GM21786 (cell line): ENCODE data around the gene CHRFAM7A.
"Not testable (repeated sequence)": the region's sequence is repeated elsewhere in the genome, so short reads cannot be mapped to it uniquely, and the experiment has no call there.

Experiments used
- ATAC-seq: cut with Tn5 transposase; IDR thresholded peaks from one replicate; pipeline ENCODE4 v1.9.1; 2021; ENCODE audit not compliant: unreplicated experiment

CHRFAM7A gene

DNA sequence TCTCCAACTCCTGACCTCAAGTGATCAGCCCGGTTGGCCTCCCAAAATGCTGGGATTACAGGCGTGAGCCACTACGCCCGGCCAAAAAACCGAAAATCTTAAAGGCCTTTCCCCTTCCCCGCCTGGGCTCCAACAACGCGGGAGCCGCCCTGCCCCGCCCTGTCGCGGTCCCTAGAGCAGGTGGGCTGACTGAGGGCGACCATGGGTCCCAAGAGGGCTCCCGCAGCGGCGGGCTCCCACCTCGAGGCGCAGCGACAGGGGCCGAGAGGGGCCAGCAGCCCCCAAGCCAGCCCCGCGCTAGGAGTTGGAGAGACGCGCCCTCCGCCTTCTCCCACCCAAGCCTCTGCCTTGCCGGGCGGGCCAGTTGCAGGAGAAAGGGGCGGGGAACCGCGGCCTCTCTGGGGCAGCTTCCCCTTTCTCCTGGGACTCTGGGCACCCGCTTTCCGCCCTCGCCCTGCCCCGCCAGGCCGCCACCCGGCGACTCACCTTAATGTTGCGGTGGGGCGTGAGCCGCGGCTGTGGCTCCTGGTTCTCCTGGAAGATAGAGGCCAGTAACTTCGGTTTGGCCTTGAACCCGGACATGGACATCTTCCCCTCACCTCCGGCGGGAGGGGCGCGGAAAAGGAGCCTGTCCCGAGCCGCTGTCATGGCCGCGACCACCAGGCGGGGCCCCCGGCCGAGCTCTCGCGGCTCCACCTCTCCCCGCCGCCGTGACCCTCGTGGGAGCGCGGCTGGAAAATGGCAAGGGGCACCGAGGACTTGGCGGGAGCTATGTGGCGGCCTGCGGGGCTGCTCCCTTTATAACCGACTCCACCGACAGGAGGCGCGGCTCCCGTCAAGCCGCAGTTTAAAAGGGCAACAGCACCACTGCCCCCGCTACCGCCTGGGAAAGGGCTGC lies at the start of gene CHRFAM7A:
Gene CHRFAM7A, minus strand, starts transcription at position 775 of the 898 bp plus-strand sequence. CDS start 10,189 bp downstream, outside the sequence.
- ATAC-seq: not testable (repeated sequence)

DNA sequence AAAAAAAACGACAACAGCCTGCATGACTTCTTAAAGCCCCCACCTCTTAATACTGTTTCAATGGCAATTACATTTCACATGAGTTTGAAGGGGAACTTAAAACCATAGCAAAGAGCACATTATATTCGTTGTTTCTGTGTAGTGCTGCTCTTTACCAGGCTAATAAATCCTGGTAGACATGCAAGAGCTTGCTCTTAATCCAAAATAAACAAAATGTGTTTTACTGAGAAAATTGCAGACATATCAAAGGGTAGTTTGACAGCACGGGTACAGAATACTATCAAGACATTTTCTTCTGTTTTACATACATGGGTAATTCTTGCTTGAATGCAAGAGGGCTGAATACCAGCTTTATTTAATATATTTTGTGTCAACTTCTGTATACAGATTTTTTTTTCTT lies 45.0 kb upstream of the CHRFAM7A start:
- ATAC-seq: not testable (repeated sequence)

DNA sequence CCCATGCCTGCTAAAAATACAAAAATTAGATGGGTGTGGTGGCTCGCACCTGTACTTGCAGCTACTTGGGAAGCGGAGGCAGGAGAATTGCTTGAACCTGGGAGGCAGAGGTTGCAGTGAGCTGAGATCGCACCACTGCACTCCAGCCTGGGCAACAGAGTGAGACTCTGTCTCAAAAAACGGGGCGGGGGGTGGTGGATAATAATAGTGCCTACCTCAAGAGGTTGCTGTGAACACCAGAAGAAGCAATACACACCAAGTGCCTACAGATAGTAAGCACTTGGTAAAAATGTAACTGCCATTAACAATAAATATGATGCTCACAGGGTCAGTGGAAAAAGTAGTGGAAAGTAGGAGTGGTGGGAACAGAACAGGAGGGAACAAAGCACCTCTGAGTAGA lies 42.5 kb upstream of the CHRFAM7A start:
- ATAC-seq: not testable (repeated sequence)

DNA sequence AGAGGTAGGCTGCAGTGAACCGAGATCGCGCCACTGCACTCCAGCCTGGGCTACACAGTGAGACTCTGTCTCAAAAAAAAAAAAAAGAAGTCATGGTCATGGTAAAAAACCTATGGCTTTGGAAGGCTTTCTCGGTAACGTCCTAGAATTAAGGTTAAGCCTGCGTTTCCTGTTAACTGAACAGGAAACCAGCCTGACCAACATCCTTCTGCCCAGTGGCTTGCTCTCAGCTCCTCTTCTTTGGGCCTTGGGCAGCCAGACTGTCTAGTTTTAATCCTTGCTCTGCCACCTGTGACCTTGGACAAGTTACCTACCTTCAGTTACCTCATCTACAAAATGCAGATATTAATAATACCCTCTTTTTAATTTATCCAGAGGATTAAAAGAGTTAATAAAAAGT lies 27.4 kb upstream of the CHRFAM7A start:
- not testable (repeated sequence) for ATAC-seq

DNA sequence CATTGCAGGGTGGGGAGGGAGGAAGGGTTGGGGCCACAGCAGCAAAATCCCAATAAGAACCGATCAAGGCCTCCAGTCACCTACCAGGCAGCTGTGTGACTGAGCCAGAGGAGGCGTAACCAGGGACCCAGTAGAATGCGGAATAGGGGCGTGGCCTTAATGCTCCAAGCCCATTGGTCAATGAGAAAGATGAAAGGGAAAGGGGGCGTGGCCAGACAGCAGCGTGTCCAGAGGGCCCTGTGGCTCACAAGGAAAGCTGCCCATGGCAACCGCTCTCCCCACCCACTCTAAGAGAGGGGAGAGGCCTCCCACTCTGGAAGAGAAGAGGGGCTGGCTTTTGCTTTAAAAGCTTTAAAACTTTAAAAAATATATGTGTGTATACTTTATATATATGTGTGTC lies 20.8 kb upstream of the CHRFAM7A start, which contains the start of gene GOLGA8R:
Gene GOLGA8R, minus strand, starts transcription at position 101 of the 400 bp plus-strand sequence. Its CDS starts 98 bp downstream, at position 3.
- ATAC-seq: not testable (repeated sequence)

DNA sequence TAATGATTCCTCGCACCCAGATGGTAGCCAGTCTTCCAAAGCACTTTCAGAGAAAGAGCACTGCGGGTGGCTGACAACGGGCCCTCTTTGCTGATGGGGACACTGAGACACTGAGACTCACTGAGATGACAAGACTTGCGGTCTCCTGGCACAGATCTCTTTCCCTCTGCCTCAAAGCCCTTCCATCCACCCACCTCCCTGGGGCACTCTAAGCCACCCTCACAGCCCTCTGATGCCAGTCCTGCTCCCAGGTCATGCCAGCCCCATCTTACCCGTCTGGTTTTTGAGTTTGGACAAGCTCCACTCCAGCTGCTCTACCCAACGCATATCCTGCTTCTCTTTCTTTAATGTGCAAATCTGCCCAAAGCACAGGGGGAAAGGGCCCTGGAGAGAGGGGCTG lies 14.3 kb upstream of the CHRFAM7A start:
- ATAC-seq: not testable (repeated sequence)

DNA sequence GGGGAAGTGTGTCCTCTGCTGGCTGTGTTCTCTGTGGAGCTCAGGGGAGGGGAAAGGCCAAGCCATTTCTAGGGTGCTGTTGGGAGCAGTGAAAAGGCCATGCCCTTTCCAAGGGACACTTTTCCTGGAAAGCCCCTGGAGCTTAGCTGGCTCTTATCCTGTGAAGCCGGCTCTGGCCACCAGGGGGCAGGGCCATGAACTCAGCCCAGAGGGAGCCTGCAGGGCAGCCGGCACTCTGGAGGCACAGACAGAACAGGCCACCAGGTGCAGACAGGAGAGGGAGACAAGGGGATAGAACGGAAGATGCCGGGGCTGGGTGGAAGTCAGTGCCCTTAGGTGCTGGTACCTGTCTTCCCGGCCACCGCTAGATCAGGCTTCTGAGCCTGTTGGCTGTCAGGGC lies 5.6 kb upstream of the CHRFAM7A start:
- ATAC-seq: not testable (repeated sequence)

DNA sequence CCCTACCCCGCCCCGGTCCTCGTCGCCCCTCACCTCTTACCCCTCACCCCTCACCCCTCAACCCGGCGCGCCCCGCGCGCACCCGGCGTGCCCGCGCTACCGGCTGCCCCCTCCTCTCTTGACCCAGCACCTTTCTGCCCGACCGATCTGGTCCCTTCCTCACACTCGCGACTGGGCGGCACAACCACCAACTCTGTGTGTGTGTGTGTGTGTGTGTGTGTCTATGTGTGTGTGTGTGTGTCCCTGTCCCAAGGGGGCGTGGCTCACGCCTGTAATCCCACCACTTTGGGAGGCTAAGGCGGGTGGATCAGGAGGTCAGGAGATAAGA lies 288 bp upstream of the CHRFAM7A start:
- not testable (repeated sequence) for ATAC-seq

DNA sequence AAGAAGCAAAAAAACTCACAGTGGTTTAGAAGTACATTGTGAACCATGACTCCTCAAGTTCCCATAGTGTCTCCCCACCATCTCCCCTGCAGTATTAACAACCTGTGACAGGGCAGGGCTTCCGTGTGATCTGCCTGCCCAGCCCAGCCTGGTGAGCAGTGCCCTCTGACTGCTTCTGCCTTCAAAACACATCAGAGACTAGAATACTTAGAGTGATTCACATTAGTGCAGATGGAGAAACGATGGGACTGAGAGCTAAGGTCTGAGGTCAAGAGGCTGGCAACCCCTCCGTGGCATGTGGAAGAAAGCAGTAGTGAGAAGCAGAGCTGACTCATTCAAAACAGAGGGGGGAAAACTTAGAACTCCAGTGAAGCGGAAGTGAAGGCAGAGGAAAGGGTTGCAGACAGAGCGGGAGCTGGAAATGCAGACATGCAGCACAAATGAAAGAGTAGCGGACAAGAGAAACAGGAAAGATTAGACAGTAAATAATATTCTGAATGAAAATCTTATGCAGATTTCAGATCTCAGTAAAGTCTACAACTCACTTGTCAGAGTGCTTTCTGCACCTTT lies 6.9 kb downstream of the CHRFAM7A start:
- not testable (repeated sequence) for ATAC-seq

DNA sequence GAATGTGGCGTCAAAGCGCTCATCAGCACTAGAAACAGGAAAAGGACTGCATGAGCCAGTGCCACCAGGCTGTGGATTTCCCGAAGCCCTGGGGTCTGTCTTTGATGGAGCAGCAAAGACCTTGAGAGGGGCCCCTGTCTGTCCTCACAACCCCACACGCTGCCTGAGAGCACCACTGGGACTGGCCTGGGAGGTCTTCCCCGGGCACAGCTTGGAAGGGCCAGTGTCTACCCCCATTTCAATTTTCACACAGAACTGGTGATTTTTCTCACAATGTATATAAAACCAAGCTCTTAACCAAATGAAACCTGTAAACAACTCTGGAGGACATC lies 16.3 kb downstream of the CHRFAM7A start:
- not testable (repeated sequence) for ATAC-seq

DNA sequence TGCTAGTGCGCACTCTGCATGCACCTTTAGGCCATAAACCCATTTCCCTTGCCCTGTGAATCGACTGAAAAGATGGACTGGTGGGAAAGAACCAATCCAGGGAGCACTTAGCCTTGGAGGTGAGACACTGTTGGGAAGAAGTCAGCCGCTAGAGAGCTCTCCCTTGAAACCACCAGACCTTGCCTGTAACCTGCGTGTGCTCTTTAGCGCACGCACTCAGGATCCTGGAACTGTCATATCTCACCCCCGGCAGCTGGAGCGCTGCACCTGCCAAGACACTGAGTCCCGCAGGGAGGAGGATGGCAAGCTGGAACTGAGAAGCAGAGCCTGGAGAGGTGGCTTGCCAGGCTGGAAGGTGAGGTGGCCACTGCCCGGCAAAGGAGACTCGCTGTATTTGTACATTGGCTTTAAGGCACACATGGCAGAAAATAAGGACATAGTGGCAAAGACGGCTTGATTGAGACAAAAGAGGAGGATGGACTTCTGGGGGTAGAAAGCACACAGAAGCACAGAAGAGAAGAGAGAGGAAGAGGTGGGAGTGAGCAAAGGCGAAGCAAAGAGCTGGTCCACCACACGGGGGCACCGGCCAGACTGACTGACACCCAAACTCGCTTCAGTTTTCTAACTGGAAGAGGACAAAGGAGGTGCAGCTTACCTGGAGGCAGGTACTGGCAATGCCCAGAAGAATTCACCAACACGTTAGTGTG lies 16.8 kb downstream of the CHRFAM7A start:
- not testable (repeated sequence) for ATAC-seq

DNA sequence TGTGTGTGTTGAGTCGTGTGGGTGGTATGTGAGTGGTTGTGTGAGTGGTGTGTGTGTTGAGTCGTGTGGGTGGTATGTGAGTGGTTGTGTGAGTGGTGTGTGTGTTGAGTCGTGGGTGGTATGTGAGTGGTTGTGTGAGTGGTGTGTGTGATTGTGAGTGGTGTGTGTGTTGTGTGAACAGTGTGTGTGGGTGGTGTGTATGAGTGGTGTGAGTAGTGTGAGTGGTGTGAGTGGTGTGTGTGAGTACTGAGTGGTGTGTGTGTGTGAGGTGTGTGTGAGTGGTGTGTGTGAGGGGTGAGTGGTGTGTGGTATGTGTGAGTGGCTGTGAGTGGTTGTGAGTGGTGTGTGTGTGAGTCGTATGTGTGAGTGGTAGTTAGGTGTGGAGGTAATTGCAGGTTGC lies 17.5 kb downstream of the CHRFAM7A start:
- not testable (repeated sequence) for ATAC-seq

DNA sequence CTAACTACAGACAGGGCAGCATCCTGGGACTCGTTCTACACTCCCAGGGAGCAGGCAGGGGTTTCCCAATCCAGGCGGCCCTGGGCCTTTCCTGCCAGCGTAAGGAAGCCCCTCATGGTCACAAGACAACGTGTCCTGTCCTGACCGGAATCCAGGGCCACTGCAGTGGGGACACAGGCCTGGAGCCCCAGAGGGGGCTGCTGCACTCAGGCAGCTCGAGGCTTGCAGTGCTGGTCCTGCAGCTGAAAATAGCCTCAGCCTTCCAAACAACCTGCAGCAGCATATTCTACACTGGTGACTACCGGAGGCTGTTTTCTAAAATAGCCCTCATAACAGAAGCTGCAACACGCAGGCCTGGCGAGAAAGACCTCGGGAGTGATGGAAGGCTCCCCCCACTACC lies 18.5 kb downstream of the CHRFAM7A start:
- not testable (repeated sequence) for ATAC-seq

DNA sequence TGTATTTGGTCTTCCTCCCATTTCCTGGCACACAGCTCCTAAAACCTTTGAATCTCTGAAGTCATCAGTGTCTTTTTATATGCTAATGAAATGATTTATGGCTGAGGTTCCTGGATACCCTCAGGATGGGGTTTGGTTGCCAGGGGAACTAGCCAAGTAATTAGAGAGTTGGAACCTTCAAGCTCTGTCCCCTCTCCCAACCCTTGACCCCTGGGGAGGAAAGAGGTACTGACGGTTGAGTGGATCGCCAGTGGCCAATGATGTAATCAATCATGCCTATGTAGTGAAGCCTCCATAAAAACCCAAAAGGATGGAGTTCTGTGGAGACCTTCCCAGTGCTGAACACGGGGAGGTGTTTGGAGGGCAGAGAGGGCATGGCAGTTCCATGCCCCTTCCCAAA lies 25.1 kb downstream of the CHRFAM7A start:
- ATAC-seq: not testable (repeated sequence)

DNA sequence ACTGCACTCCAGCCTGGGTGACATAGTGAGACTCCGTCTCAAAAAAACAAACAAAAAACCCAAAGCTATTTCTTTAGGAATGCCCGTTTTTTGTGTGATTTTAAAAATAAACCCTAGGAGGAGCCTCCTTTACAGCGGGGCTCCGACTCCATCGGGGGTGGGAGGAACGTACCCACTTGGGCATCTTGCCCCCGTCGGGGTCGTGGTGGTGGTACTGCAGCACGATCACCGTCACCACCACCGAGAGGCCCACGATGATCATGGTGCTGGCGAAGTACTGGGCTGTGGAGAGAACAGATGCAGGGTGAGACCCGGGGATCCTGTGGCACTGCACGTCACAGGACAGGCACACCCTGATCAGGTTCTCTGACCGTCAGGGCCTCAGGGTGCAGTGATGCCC lies 26.1 kb downstream of the CHRFAM7A start:
- not testable (repeated sequence) for ATAC-seq

DNA sequence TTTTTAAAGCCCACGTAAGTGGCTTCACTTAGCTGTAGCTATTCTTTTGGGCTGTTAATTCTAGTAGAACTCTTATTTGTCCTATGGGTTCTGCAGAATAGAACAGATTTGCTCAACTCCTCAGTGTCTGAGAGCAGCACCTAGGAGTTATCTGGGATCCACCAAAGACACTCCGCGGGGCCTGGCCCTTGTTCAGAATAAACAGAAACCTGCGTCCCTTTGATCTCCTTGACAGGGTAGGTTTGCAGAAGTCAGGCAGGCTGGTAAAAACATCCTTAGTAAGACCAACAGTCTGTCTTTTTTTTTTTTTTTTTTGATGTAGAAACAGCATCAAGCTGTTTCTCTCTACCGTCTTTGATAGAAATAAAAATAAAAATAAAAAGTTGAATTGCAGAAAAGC lies 31.9 kb downstream of the CHRFAM7A start:
- ATAC-seq: not testable (repeated sequence)

DNA sequence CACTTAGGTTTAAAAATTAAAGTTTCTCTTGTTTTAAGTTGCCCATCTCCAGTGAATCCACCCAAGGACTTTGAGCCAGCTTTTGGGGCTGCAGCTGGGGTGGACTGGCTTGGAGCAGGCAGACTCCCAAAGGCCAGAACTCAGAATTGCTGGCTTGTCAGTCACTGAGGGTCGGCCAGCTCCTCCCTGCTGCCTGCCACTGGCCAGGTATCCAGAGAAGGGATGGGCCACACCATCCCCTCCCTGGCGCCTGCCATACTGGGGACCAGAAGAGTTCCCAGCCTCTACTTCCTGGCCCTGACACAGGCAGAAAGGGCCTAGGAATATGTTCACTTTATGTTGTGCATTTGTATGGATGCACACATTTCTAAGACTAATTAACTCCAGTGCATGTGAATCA lies 32.4 kb downstream of the CHRFAM7A start:
- ATAC-seq: not testable (repeated sequence)

DNA sequence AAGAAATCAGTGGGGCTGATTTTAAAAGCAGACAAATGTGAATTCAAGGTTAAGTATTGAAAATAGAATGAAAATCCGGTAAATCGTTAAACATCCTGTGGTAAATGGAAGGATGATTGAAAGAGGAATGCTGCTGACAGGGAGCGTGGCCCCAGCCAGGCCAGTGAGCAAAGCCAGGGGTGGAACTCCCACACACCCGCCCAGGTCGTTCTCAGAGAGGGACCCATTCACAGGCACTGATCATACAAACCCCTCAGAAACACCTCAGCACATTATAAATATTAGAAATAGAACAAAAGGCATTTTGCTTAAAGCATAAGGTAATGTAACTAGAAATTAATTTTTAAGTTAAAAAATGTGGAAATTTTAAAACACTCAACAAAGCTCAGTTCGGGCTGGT lies 38.3 kb downstream of the CHRFAM7A start:
- ATAC-seq: not testable (repeated sequence)

DNA sequence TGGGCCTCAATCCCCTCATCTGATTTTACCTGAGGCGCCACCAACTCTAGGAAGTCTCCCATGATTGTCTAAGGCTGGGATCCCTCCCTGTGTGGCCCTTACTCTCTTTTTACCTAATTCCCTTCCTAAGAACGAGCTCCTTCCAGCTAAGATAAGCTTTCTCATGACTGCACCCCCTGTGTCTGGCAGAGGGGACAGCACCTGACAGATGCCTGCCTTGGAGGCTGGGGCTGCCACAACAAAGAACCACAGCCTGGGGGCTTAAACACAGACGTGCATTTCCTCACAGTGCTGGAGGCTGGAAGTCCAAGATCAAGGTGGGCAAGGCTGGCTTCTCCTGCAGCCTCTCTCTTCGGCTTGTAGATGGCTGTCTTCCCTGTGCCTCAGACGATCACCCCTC lies 43.5 kb downstream of the CHRFAM7A start:
- not testable (repeated sequence) for ATAC-seq

DNA sequence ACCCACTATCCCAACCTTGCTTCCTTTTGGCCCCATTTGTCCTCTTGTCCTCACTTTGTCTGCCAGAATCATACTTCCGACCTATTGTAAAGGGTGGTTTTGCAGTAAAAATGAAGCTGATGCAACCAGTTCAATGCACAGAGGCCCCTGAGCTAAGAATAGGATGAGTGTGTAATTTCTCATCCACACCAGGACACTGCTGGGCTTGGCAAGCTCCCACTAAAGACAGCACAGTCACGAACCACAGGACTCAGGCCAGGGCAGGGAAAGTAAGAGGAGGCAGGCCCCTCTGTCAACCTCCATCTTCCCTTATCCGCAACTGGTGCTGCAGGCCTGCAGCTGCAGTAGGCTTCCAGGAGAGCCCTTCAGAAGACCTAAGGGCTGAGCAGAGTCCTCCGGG lies 56.8 kb downstream of the CHRFAM7A start:
- not testable (repeated sequence) for ATAC-seq

DNA sequence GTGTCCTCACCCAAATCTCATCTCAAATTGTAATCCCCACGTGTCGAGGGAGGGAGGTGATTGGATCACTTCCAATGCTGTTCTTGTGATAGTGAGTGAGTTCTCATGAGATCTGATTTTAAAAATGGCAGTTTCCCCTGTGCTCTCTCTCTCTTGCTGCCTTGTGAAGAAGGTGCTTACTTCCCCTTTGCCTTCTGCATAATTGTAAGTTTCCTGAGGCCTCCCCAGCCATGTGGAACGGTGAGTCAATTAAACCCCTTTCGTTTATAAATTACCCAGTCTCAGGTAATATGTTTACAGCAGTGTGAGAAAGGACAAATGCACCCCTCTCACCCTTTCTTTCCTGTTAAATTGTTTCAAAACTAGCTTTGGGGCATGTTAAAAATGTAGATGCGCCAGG lies 59.2 kb downstream of the CHRFAM7A start:
- ATAC-seq: not testable (repeated sequence)

DNA sequence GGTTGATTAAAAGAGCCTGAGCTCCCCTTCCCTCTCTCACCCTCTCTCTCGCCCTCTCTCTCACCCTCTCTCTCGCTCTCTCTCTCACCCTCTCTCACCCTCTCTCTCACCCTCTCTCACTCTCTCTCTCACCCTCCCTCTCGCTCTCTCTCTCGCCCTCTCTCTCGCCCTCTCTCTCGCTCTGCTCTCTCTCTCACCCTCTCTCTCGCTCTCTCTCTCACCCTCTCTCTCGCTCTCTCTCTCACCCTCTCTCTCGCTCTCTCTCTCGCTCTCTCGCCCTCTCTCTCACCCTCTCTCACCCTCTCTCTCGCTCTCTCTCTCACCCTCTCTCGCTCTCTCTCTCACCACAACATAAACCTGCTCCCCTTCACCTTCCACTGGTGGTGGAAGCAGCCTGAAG lies 67.2 kb downstream of the CHRFAM7A start:
- ATAC-seq: not testable (repeated sequence)
